Measurements from ENCODE around the gene PRX.
"Not testable (repeated sequence)": the region's sequence is repeated elsewhere in the genome, so short reads cannot be mapped to it uniquely, and the experiment has no call there.

The PRX gene

GRCh38 chr19:40411125-40411842 is 1.9 kb downstream of the PRX start:
- TF ChIP-seq CTCF (IDR thresholded peaks at IDR 0.05; ENCODE audit: poor library complexity, severe bottlenecking), result no peak
- H3K27ac ChIP-seq (ENCODE audit: poor library complexity, severe bottlenecking), result peak overlapping the region; percentile 19

GRCh38 chr19:40410030-40410389 is 3.2 kb downstream of the PRX start:
- no peak for TF ChIP-seq CTCF (IDR thresholded peaks at IDR 0.05; ENCODE audit: poor library complexity, severe bottlenecking)
- DNase-seq (ENCODE audit: low spot score) (no peak), ATAC-seq (ENCODE audit: low read depth) (no peak)
- no peak overlapping the region for H3K4me3 ChIP-seq (ENCODE audit: severe bottlenecking)
- no peaks in the 10 kb centered on the region for H3K36me3 ChIP-seq (ENCODE audit: low read depth)
- peaks cover 12% of the 10 kb centered on the region for H3K4me1 ChIP-seq (ENCODE audit: insufficient read depth, poor library complexity, severe bottlenecking)
- no peak overlapping the region for H3K27ac ChIP-seq (ENCODE audit: poor library complexity, severe bottlenecking)
- H3K27me3 ChIP-seq (ENCODE audit: insufficient read depth, poor library complexity, severe bottlenecking), result no peaks in the 10 kb centered on the region
- no peaks in the 10 kb centered on the region for H3K9me3 ChIP-seq (ENCODE audit: severe bottlenecking)

More at GRCh38 chr19:40411125-40411842, 1.9 kb downstream of the PRX start:
- H3K9me3 ChIP-seq (ENCODE audit: severe bottlenecking), result no peaks in the 10 kb centered on the region
- peaks cover 12% of the 10 kb centered on the region for H3K4me1 ChIP-seq (ENCODE audit: insufficient read depth, poor library complexity, severe bottlenecking)
- H3K36me3 ChIP-seq (ENCODE audit: low read depth), result no peaks in the 10 kb centered on the region
- peak; percentile 57 for ATAC-seq (ENCODE audit: low read depth)
- DNase-seq (ENCODE audit: low spot score), result no peak
- H3K4me3 ChIP-seq (ENCODE audit: severe bottlenecking), result no peak overlapping the region
- no peaks in the 10 kb centered on the region for H3K27me3 ChIP-seq (ENCODE audit: insufficient read depth, poor library complexity, severe bottlenecking)

GRCh38 chr19:40408598-40408925 is 4.6 kb downstream of the PRX start:
- H3K36me3 ChIP-seq (ENCODE audit: low read depth); H3K27ac ChIP-seq (ENCODE audit: poor library complexity, severe bottlenecking); DNase-seq (ENCODE audit: low spot score); H3K9me3 ChIP-seq (ENCODE audit: severe bottlenecking); ATAC-seq (ENCODE audit: low read depth); H3K27me3 ChIP-seq (ENCODE audit: insufficient read depth, poor library complexity, severe bottlenecking); H3K4me3 ChIP-seq (ENCODE audit: severe bottlenecking): not testable (repeated sequence)
- H3K4me1 ChIP-seq (ENCODE audit: insufficient read depth, poor library complexity, severe bottlenecking), result peaks cover 12% of the 10 kb centered on the region

GRCh38 chr19:40407714-40408597 is 5.2 kb downstream of the PRX start:
- no peak overlapping the region for H3K4me3 ChIP-seq (ENCODE audit: severe bottlenecking)
- no peak for TF ChIP-seq CTCF (IDR thresholded peaks at IDR 0.05; ENCODE audit: poor library complexity, severe bottlenecking)
- no peaks in the 10 kb centered on the region for H3K36me3 ChIP-seq (ENCODE audit: low read depth)
- H3K27ac ChIP-seq (ENCODE audit: poor library complexity, severe bottlenecking), result no peak overlapping the region
- no peaks in the 10 kb centered on the region for H3K27me3 ChIP-seq (ENCODE audit: insufficient read depth, poor library complexity, severe bottlenecking)
- no peaks in the 10 kb centered on the region for H3K9me3 ChIP-seq (ENCODE audit: severe bottlenecking)
- ATAC-seq (ENCODE audit: low read depth) (no peak), DNase-seq (ENCODE audit: low spot score) (no peak)
- H3K4me1 ChIP-seq (ENCODE audit: insufficient read depth, poor library complexity, severe bottlenecking), result peaks cover 12% of the 10 kb centered on the region

GRCh38 chr19:40403262-40403984 is 9.8 kb downstream of the PRX start:
- peak; percentile 70 for ATAC-seq (ENCODE audit: low read depth)
- DNase-seq (ENCODE audit: low spot score), result peak; percentile 93
- Histone ChIP-seq H3K27me3 (ENCODE audit: insufficient read depth, poor library complexity, severe bottlenecking) (no peaks in the 10 kb centered on the region), H3K4me1 (ENCODE audit: insufficient read depth, poor library complexity, severe bottlenecking) (no peaks in the 10 kb centered on the region), H3K4me3 (ENCODE audit: severe bottlenecking) (peak overlapping the region; percentile 41), H3K36me3 (ENCODE audit: low read depth) (no peaks in the 10 kb centered on the region), H3K9me3 (ENCODE audit: severe bottlenecking) (no peaks in the 10 kb centered on the region), H3K27ac (ENCODE audit: poor library complexity, severe bottlenecking) (peak overlapping the region; percentile 25)
- no peak for TF ChIP-seq CTCF (IDR thresholded peaks at IDR 0.05; ENCODE audit: poor library complexity, severe bottlenecking)
